Subcutaneous abdominal adipose tissue (tissue), 5 donors: Measurements from ENCODE around the gene TNRC6C.

ENCODE experiments used
- H3K27ac ChIP-seq: one replicate; pipeline ENCODE4 v1.7.0; 2013; ENCODE audit warnings: low read depth, mild to moderate bottlenecking, inconsistent platforms, low read length, moderate library complexity
- H3K27me3 ChIP-seq, 5 donors: one replicate each; pipeline ENCODE4 v1.7.0; 2013; ENCODE audit warnings: low read length in 5 of 5, inconsistent platforms in 1 of 5; ENCODE audit not compliant: control insufficient read depth in 5 of 5, insufficient read depth in 4 of 5
- H3K36me3 ChIP-seq, 5 donors: one replicate each; pipeline ENCODE4 v1.7.0; 2013; ENCODE audit warnings: low read length in 5 of 5; ENCODE audit not compliant: control insufficient read depth in 5 of 5, insufficient read depth in 5 of 5
- H3K4me1 ChIP-seq, 5 donors: one replicate each; pipeline ENCODE4 v1.7.0; 2013; ENCODE audit warnings: low read length in 5 of 5, mild to moderate bottlenecking in 3 of 5, moderate library complexity in 1 of 5; ENCODE audit not compliant: control insufficient read depth in 5 of 5, insufficient read depth in 5 of 5
- H3K4me3 ChIP-seq, 5 donors: one replicate each; pipeline ENCODE4 v1.7.0; 2013; ENCODE audit warnings: low read length in 5 of 5, low read depth in 1 of 5
- H3K9ac ChIP-seq, 5 donors: one replicate each; pipeline ENCODE4 v1.7.0; 2013; ENCODE audit warnings: low read length in 5 of 5, mild to moderate bottlenecking in 4 of 5, moderate library complexity in 3 of 5
- H3K9me3 ChIP-seq, 5 donors: one replicate each; pipeline ENCODE4 v1.7.0; 2013; ENCODE audit warnings: low read length in 5 of 5; ENCODE audit not compliant: control insufficient read depth in 5 of 5
- donor health status: healthy.
- donor health status: healthy.
- donor health status: healthy.
- donor health status: healthy.
- donor health status: healthy.

TNRC6C gene

DNA sequence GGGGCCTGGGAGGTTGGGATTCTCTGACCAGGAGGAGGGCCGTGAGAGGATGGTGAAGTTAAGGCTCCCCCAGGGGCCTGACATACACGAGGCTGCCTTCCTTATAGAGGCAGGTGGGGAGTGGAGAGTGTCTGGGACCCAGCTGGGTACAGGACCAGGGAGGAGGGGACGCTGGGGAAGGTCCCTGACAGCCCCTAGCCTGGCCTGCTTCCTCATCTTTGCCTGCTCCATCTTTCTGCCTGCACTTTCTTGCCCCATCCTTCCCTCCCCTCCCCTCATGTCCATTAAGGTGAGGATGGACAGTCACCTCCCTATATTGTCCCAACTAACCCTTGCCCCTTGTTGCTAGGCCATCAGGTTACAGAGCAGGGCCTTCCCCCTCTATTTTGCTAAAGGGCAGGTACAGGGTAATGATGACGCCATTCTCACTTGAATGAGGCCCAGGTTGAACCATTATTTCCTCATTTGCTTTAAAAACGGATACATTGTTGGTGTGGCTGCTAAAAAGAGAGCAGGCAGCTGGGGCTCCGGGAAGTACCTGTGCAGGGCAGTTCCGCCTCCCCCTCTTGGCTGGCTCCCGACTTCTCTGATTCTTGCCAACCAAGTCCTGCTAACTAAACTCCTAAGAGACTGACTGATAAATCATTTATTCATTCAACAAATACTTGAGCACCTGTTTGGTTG, 189.0 kb downstream of the TNRC6C start:
- no peaks in the 10 kb centered on the region for H3K9me3 ChIP-seq
- no peaks in the 10 kb centered on the region for H3K36me3 ChIP-seq
- H3K27ac ChIP-seq = no peak overlapping the region
- no peak overlapping the region for H3K4me3 ChIP-seq
- no peak overlapping the region for H3K9ac ChIP-seq
- peaks cover 16 to 44% (median 39%) of the 10 kb centered on the region in 5 donors for H3K4me1 ChIP-seq
- H3K27me3 ChIP-seq = no peaks in the 10 kb centered on the region

DNA sequence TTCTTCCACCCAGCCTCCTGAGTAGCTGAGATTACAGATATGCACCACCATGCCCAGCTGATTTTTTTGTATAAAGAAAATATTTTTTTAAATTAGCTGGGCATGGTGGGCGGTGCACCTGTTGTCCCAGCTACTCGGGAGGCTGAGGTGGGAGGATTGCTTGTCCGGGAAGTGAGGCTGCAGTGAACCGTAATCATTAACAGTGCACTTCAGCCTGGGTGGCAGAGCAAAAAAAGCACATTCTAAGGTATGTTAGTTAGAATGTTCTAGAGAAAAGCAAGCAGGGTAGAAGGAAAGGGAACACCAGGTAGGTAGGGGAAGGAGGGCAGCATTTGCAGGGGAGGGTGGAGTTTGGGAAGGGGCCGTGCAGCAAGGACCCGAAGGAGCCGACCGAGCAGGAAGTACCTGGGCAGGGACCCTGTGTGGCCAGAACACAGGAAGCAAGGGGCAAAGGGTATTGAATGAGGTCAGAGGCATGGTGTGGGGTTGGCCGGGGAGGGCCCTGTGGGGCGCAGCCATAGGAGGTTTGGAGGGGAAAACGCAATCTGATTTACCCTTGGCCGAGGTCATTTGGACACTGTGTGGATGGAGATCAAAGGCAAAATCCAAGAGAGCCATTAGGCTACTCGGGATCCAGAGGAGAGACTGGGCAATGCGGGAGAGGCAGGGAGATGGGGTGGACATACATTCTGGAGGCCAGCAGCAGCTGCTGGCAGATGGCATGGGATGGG, 189.9 kb downstream of the TNRC6C start:
- no peaks in the 10 kb centered on the region for H3K9me3 ChIP-seq
- H3K9ac ChIP-seq = no peak overlapping the region
- peaks cover 16 to 42% (median 35%) of the 10 kb centered on the region in 5 donors for H3K4me1 ChIP-seq
- H3K4me3 ChIP-seq = no peak overlapping the region
- no peaks in the 10 kb centered on the region for H3K36me3 ChIP-seq
- H3K27ac ChIP-seq = no peak overlapping the region
- H3K27me3 ChIP-seq = no peaks in the 10 kb centered on the region

GRCh38 chr17:78151514-78152008, 193.1 kb downstream of the TNRC6C start:
- no peaks in the 10 kb centered on the region for H3K9me3 ChIP-seq
- H3K4me1 ChIP-seq = peaks cover 0 to 17% (median 10%) of the 10 kb centered on the region in 5 donors
- no peaks in the 10 kb centered on the region for H3K36me3 ChIP-seq
- H3K27me3 ChIP-seq = no peaks in the 10 kb centered on the region
- H3K4me3 ChIP-seq = no peak overlapping the region
- H3K27ac ChIP-seq = no peak overlapping the region
- H3K9ac ChIP-seq = no peak overlapping the region

DNA sequence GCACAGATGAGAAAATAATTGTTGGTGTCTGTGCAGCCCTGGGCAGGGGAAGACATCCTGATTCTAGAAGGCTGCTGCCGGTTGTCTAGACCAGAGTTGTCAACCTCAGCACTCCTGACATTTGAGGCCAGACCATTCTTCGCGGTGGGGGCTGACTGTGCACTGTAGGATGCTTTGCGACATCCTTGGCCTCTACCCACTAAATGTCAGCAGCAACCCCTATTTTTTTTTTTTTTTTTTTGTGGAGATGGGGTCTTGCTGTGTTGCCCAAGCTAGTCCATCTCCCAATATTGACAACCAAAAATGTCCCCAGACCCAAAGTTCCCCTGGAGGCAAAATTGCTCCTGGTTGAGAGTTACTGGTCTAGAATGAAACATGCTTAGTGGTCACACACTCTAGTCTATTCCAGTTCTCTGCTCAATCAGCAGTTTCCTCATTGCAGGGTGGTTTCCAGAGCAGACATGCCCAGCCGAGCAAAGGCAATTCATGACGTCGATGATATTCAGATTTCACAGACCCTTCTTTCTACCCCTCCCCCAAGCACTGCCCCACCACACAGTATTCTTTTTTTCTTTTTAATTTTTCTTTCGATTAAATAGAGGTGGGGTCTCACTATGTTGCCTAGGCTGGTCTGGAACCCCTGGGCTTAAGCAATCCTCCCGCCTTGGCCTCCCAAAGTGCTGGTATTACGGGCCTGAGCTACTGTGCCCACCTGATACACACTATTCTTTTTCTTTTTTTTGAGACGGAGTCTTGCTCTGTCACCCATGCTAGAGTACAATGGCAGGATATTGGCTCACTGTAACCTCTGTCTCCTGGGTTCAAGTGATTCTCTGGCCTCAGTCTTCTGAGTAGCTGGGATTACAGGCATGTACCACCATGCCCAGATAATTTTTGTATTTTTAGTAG, 196.7 kb downstream of the TNRC6C start:
- H3K27ac ChIP-seq = no peak overlapping the region

More for the DNA sequence above, 196.7 kb downstream of the TNRC6C start:
- no peaks in the 10 kb centered on the region for H3K9me3 ChIP-seq
- no peaks in the 10 kb centered on the region for H3K27me3 ChIP-seq
- peaks cover 0 to 19% (median 17%) of the 10 kb centered on the region in 5 donors for H3K4me1 ChIP-seq
- no peak overlapping the region for H3K9ac ChIP-seq
- H3K4me3 ChIP-seq = no peak overlapping the region
- H3K36me3 ChIP-seq = no peaks in the 10 kb centered on the region
